BE2C (cell line): Measurements from ENCODE around the gene OSBPL6.

Source experiments
- DNase-seq: peaks from one replicate; pipeline ENCODE4 v3.0.0-alpha.2; 2020
- H3K27me3 ChIP-seq: fragments of 250-450 bp; sonication (Bioruptor Pico); 2 replicates; pipeline ENCODE4 v1.5.1; 2020; ENCODE audit warnings: mild to moderate bottlenecking
- H3K36me3 ChIP-seq: fragments of 250-450 bp; sonication (Bioruptor Pico); 2 replicates; pipeline ENCODE4 v1.5.1; 2020; ENCODE audit warnings: mild to moderate bottlenecking
- H3K4me1 ChIP-seq: fragments of 250-450 bp; sonication (Bioruptor Pico); 2 replicates; pipeline ENCODE4 v1.5.1; 2020
- H3K4me3 ChIP-seq: 2 replicates; pipeline ENCODE4 v1.5.1; 2011; ENCODE audit warnings: low read depth, low read length
- H3K9me3 ChIP-seq: fragments of 250-450 bp; sonication (Bioruptor Pico); 2 replicates; pipeline ENCODE4 v1.5.1; 2020
- CTCF ChIP-seq: IDR thresholded peaks from 2 replicates; pipeline ENCODE4 v1.5.1; 2012; ENCODE audit warnings: mild to moderate bottlenecking, low read depth, low read length

OSBPL6 gene

DNA sequence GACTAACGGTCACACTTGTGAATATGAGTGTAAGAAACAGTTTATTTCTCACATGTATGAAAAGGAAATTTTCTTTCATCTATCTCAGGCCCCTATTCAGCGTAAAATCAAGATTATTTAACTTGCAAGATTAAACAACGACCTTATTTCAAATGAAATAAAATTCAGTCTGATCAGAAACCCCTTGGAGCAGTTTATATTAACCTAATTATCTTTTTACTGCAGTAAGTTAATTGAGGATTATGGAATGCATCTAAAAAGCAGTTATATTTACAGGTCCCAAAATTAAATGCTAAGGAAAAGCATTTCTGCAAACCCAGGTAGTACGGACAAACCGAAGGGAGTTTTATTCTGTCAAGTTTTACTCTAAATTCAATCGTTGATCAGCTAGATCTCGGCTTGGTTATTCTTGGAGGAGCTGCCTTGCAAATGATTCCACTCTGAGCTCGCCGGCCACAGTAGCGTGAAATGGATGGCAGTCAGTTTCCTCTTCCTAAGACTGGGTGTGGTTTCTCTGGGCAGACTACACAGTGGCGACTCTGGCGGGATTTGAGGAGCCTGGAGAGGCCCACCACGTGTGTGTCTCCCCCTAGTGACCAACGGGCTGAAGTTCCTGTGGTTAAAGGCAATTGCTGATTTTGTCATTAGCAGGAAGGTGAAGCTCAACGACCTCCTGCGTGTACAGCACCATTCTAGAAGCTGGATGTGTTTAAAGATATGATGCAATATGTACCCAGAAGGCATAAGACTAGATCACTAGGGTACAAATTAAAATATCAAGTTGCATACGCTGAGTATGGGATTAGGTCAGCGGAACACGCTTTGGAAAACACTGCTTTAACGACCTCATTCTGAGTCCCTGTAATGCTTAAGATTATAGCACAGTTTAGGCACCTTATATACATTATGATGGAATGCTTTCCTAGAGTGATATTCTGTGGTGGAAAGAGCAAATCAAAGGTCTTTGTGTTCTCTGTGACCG is 220.2 kb downstream of the OSBPL6 start:
- Histone ChIP-seq H3K27me3 (no peaks in the 10 kb centered on the region), H3K36me3 (no peaks in the 10 kb centered on the region), H3K4me3 (peak overlapping the region; percentile 75), H3K4me1 (peaks cover 3% of the 10 kb centered on the region; the same call in 1 of the 2 replicates), H3K9me3 (no peaks in the 10 kb centered on the region)
- DNase-seq: peak; percentile 86
- TF ChIP-seq CTCF: peak; percentile 81

DNA sequence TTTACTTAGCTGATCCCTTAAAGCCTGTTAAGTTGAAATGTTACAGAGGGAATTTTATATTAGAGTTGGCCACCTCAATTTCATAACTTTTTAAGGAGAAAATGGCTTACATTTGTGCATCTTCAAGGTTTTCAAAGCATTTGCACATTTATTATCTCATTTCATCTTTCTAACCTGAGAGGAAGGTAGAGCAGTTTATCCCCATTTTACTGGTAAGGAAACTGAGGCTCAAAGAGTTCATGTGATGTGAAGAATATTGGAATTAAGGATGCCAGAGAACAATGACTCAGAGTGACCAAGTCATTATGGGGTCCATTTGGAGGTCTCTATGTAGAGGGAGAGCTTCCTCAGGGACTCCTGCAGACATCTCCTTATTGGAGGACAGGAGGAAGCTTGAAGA is 221.7 kb downstream of the OSBPL6 start:
- no peak for TF ChIP-seq CTCF
- Histone ChIP-seq H3K36me3 (no peaks in the 10 kb centered on the region), H3K27me3 (no peaks in the 10 kb centered on the region), H3K4me3 (no peak overlapping the region), H3K9me3 (no peaks in the 10 kb centered on the region), H3K4me1 (peaks cover 3% of the 10 kb centered on the region; the same call in 1 of the 2 replicates)
- no peak for DNase-seq

- TF ChIP-seq CTCF: no peak
- no peaks in the 10 kb centered on the region for H3K9me3 ChIP-seq
- H3K36me3 ChIP-seq: no peaks in the 10 kb centered on the region
- H3K4me3 ChIP-seq: no peak overlapping the region
- no peaks in the 10 kb centered on the region for H3K27me3 ChIP-seq
- H3K4me1 ChIP-seq: peaks cover 3% of the 10 kb centered on the region; the same call in 1 of the 2 replicates
- no peak for DNase-seq
Observed at GRCh38 chr2:178417916-178418315, 223.6 kb downstream of the OSBPL6 start.

DNA sequence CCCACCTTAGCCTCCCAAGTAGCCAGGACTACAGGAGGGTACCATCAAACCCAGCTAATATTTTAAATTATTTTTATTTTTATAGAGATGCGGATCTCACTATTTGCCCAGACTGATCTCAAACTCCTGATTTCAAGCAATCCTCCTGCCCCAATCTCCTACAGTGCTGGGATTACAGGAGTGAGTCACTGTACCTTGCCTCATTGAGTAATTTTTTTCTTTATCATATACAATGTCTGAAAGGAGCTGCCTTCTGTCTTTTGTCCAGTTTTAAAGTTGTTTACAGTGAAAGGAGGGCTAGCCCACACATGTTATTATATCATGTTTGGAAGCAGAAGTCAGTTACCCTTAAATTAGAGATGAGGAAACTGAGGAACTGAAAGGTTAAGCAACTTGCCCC is 224.1 kb downstream of the OSBPL6 start:
- no peaks in the 10 kb centered on the region for H3K27me3 ChIP-seq
- H3K36me3 ChIP-seq: no peaks in the 10 kb centered on the region
- no peaks in the 10 kb centered on the region for H3K9me3 ChIP-seq
- DNase-seq: no peak
- peaks cover 3% of the 10 kb centered on the region; the same call in 1 of the 2 replicates for H3K4me1 ChIP-seq
- TF ChIP-seq CTCF: no peak
- H3K4me3 ChIP-seq: no peak overlapping the region

GRCh38 chr2:178419123-178419522 is 224.8 kb downstream of the OSBPL6 start:
- TF ChIP-seq CTCF: 0 out of 2 replicates have a peak, but pooled peaks have one; percentile 18
- no peaks in the 10 kb centered on the region for H3K27me3 ChIP-seq
- peaks cover 3% of the 10 kb centered on the region; the same call in 1 of the 2 replicates for H3K4me1 ChIP-seq
- H3K4me3 ChIP-seq: no peak overlapping the region
- H3K36me3 ChIP-seq: no peaks in the 10 kb centered on the region
- no peaks in the 10 kb centered on the region for H3K9me3 ChIP-seq
- DNase-seq: no peak

DNA sequence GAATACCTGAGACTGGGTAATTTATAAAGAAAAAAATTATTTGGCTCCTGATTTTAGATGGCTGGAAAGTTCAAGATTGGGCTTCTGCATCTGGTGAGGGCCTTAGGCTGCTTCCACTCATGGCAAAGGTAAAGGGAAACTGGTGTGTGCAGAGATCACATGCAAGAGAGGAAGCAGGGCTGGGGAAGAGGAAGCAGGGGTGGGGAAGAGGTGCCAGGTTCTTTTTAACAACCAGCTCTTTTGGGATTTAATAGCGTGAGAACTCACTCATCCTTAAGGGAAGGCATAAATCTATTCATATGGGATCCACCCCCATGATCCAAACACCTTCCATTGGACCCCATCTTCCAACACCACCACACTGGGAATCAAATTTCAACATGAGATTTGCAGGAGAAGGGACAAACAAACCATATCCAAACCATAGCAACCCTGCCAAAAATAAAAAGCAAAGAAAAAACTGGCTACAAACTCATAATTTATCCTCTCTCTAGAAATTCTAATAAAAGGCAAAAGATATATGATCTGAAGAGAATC is 226.2 kb downstream of the OSBPL6 start:
- Histone ChIP-seq H3K27me3 (no peaks in the 10 kb centered on the region), H3K9me3 (no peaks in the 10 kb centered on the region), H3K4me3 (no peak overlapping the region), H3K36me3 (no peaks in the 10 kb centered on the region), H3K4me1 (no peaks in the 10 kb centered on the region)
- no peak for TF ChIP-seq CTCF
- no peak for DNase-seq
